K562 (cell line): Measurements from ENCODE around the gene MOCOS. TPM values are rescaled to one million over a fixed set of nuclear protein-coding genes. Genes with fewer than 3 reads are reported as not detected.
A peak's percentile ranks its signal among the peaks of the same experiment; 100 is the strongest.

Experiments
- ATAC-seq: fragments of 200-7000 bp; cut with Tn5 transposase; 3 replicates; pipeline ENCODE4 v1.9.1; 2020; ENCODE audit warnings: moderate library complexity
- BruUV-seq: library from RNA; stranded (reverse); fragments of 400-500 nt; replicated peaks from 2 replicates; lab custom pipeline; 2021; lab: Mats Ljungman, UMichigan
- CTCF ChIA-PET: fragments of 300-600 bp; formaldehyde crosslinking; extraction: SDS; loops from one replicate; lab custom pipeline; 2021; ENCODE audit warnings: low intra/inter-chr PET ratio; lab: Yijun Ruan, JAX
- POLR2A ChIA-PET: fragments of 300-600, 350-650 bp; sonication (Branson Sonifier 250); formaldehyde crosslinking; extraction: SDS; loops from one replicate; lab custom pipeline; 2021; ENCODE audit warnings: antibody characterized with exemption, inconsistent platforms; lab: Yijun Ruan, JAX
- DNase-seq, 4 experiments: peaks; one replicate each; pipeline versions ENCODE4 v3.0.0 to v3.0.0-alpha.2; 2011 to 2018; ENCODE audit warnings: low spot score in 3 of 4, mixed read lengths in 3 of 4; ENCODE audit errors: extremely low read depth in 1 of 4
- FAIRE-seq: peaks from 2 replicates; lab custom pipeline; 2011; peaks lifted over from hg19 to GRCh38; lab: Jason Lieb, UNC
- H2AFZ ChIP-seq: 2 replicates; pipeline ENCODE4 v1.6.0; 2011; ENCODE audit warnings: low read depth, low read length, control low read depth, inconsistent platforms
- H3K27ac ChIP-seq: fragments of 200-600 bp; 3 replicates; pipeline ENCODE4 v1.8.0; 2011; ENCODE audit warnings: low read depth, mild to moderate bottlenecking, control low read depth, inconsistent platforms, low read length, moderate library complexity, mixed read lengths; ENCODE audit errors: extremely low read depth
- H3K27me3 ChIP-seq, 2 experiments: fragments of 300-600 bp in 1 of 2; 2 replicates in 1 of 2; 3 replicates in 1 of 2; pipeline versions ENCODE4 v1.6.0 to v1.8.0; 2011; ENCODE audit warnings: inconsistent platforms in 2 of 2, low read length in 2 of 2, mild to moderate bottlenecking in 1 of 2, mixed read lengths in 1 of 2, moderate library complexity in 1 of 2; ENCODE audit not compliant: control insufficient read depth in 2 of 2, insufficient read depth in 2 of 2
- H3K36me3 ChIP-seq: fragments of 300-600 bp; 3 replicates; pipeline ENCODE4 v1.8.0; 2011; ENCODE audit warnings: mild to moderate bottlenecking, low read length, inconsistent platforms; ENCODE audit not compliant: control insufficient read depth, insufficient read depth
- H3K4me1 ChIP-seq, 2 experiments: fragments of 200-600 bp in 1 of 2; replicated peaks in 1 of 2; 2 replicates in 1 of 2; 3 replicates in 1 of 2; pipeline versions ENCODE4 v1.5.1 to v1.8.0; 2011; ENCODE audit warnings: inconsistent platforms in 2 of 2, low read length in 2 of 2, mild to moderate bottlenecking in 1 of 2, mixed read lengths in 1 of 2, moderate library complexity in 1 of 2; ENCODE audit not compliant: control insufficient read depth in 2 of 2, insufficient read depth in 2 of 2
- H3K4me2 ChIP-seq: 2 replicates; pipeline ENCODE4 v1.6.1; 2011; ENCODE audit warnings: low read length, control low read depth, inconsistent platforms, mixed read lengths; ENCODE audit not compliant: insufficient read depth
- H3K4me3 ChIP-seq: fragments of 200-600 bp; sonication (generic), shearing (Covaris generic); 2 replicates; pipeline ENCODE4 v1.5.1; 2016; ENCODE audit warnings: control low read depth, inconsistent platforms
- H3K79me2 ChIP-seq: fragments of 200-600 bp; 3 replicates; pipeline ENCODE4 v1.8.0; 2011; ENCODE audit warnings: low read length, inconsistent platforms; ENCODE audit not compliant: control insufficient read depth, insufficient read depth
- H3K9ac ChIP-seq, 2 experiments: 2 replicates each; pipeline versions ENCODE4 v1.6.0 to v1.6.1; 2011; ENCODE audit warnings: low read depth in 2 of 2, low read length in 2 of 2, control low read depth in 1 of 2, inconsistent platforms in 1 of 2, mild to moderate bottlenecking in 1 of 2, mixed read lengths in 1 of 2; ENCODE audit not compliant: insufficient read depth in 1 of 2
- H3K9me1 ChIP-seq: one replicate; pipeline ENCODE4 v1.6.0; 2011; ENCODE audit warnings: inconsistent platforms, mild to moderate bottlenecking, low read length, moderate library complexity; ENCODE audit not compliant: control insufficient read depth, insufficient read depth
- H3K9me3 ChIP-seq: replicated peaks from 2 replicates; pipeline ENCODE4 v1.5.1; 2011; ENCODE audit warnings: low read depth, low read length, inconsistent platforms; ENCODE audit not compliant: control insufficient read depth, insufficient read depth
- H4K20me1 ChIP-seq: replicated peaks from 2 replicates; pipeline ENCODE4 v1.6.1; 2011; ENCODE audit warnings: low read length, inconsistent platforms, mixed read lengths; ENCODE audit not compliant: control insufficient read depth, insufficient read depth
- FOXJ2 ChIP-seq: fragments of 200-800 bp; sonication (Bioruptor generic); IDR thresholded peaks from 2 replicates; pipeline ENCODE4 v1.6.1; 2016; ENCODE audit warnings: missing genetic modification characterization, missing compliant biosample characterization
- HNRNPL ChIP-seq: fragments of 200-400 bp; formaldehyde crosslinking; IDR thresholded peaks from 2 replicates; pipeline ENCODE4 v1.6.1; 2017; ENCODE audit warnings: low read depth, mild to moderate bottlenecking, low read length
- SNIP1 ChIP-seq: fragments of 450-650 bp; IDR thresholded peaks from 2 replicates; pipeline ENCODE4 v1.7.1; 2017; ENCODE audit warnings: low read depth, mild to moderate bottlenecking
- ZC3H11A ChIP-seq: IDR thresholded peaks from 2 replicates; pipeline ENCODE4 v1.6.1; 2012; ENCODE audit warnings: low read depth, low read length, improper control_type of control experiment
- ZNF146 ChIP-seq: IDR thresholded peaks from one replicate; pipeline ENCODE4 v1.6.1; 2018; ENCODE audit warnings: missing compliant biosample characterization; ENCODE audit not compliant: unreplicated experiment
- WGBS: fragments of 100-300 bp; shearing (Covaris generic); methylation state at CpG from one replicate; pipeline ENCODE4 v1.1.6; 2016; ENCODE audit warnings: low coverage, mixed read lengths; ENCODE audit not compliant: insufficient coverage; ENCODE audit errors: missing lambda C conversion rate; 5-methylcytosine and 5-hydroxymethylcytosine counted together
- in situ Hi-C: fragments of 300-500 bp; cut with MboI; formaldehyde crosslinking; loops from 4 replicates; pipeline ENCODE4 v1.15.0; 2018; ENCODE audit warnings: inconsistent platforms, mixed read lengths
- intact Hi-C: fragments of 100-400 bp; cut with micrococcal nuclease; formaldehyde crosslinking; loops from 2 replicates; pipeline ENCODE4 v1.14.2; 2022
- polyA plus RNA-seq, 8 experiments: library from polyadenylated mRNA; depleted of rRNA in 4 of 8; stranded (reverse) in 5 of 8; unstranded in 3 of 8; fragments of >200 nt; fragmentation: Nextera tagmentation in 2 of 8; fragmentation: Illumina TruSeq in 1 of 8; extraction: Ambion mirVana in 2 of 8; extraction: Trizol in 1 of 8; gene quantifications; 2 replicates each; pipeline versions ENCODE4 v1.2.1 to v1.2.3, GENCODE V29; 2011 to 2014; ENCODE audit warnings: inconsistent platforms in 1 of 8, missing spikeins in 1 of 8
- total RNA-seq, 7 experiments: library from RNA; depleted of rRNA in 6 of 7; stranded (reverse); fragments of >200 nt in 6 of 7; fragmentation: Illumina TruSeq in 2 of 7; extraction: Trizol in 2 of 7; gene quantifications; 2 replicates each; pipeline versions ENCODE4 v1.2.1 to v1.2.3, GENCODE V29; 2011 to 2021; ENCODE audit warnings: low replicate concordance in 1 of 7
- TF ChIP-seq, protein P1 (sequence below): fragments of 450-650 bp; IDR thresholded peaks from 2 replicates; pipeline ENCODE4 v1.6.1; 2016
- TF ChIP-seq, protein P2 (sequence below): fragments of 200-800 bp; sonication (Bioruptor generic); IDR thresholded peaks from 2 replicates; pipeline ENCODE4 v1.6.1; 2016; ENCODE audit warnings: missing genetic modification characterization, missing compliant biosample characterization

MOCOS gene
- total and polyA plus RNA-seq, 9 of the 15 experiments (the other 6 are each of a cell fraction or from before 2014, with no cell fraction given) = 4.5 to 12.4 (median 9.1) TPM

DNA sequence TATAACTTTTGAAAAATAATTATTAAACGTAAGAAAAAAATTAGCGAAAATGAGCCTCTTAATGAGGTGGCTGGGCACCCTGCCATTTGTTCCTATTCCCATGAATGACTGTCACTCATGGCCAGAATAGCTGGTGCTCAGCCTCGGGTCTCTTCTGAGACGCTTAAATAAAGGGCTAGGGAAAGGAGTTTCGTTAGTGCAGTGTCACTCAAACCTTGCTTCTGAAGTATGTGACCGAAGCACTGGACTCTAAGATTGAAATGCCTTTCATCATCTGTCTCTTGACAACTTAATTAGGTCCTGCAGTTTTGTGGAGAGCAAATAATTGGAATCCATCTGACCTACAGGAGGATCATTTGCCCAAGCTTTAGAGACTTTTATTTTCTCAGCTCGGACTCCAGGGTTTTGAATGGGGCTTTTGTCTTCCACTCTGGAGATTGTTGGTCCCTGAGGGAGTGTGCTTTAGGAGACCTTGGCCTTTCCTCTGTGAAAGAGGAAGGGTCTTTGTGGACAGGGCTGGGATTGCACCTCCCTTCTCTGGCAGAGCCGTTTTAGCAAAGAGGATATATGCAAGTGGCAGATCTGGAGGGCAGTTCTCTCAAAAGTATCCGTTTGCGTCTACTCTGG is 67.9 kb downstream of the MOCOS start:
- H3K27me3 ChIP-seq = no peaks in the 10 kb centered on the region
- WGBS = 62% methylated on average over 10 of the region's 10 CpGs
- no peaks in the 10 kb centered on the region for H3K9me1 ChIP-seq
- no peak overlapping the region for H3K4me2 ChIP-seq
- no peaks in the 10 kb centered on the region for H4K20me1 ChIP-seq
- H3K4me1 ChIP-seq = no peaks in the 10 kb centered on the region
- FAIRE-seq (no peak), DNase-seq (no peak), ATAC-seq (no peak)
- ChIA-PET POLR2A (interaction anchor here (0.6 to 0.7 kb wide), 2 partner anchors 61 to 484 kb away, joined by 3 read pairs; no protein-coding TSS in a partner anchor), CTCF (no interaction called here)
- intact Hi-C loops = no loop called here
- peaks cover 11% of the 10 kb centered on the region; the same call in 2 of the 3 replicates for H3K36me3 ChIP-seq
- no TSS peak for BruUV-seq
- H3K9ac ChIP-seq = no peak overlapping the region
- TF ChIP-seq ZNF146 (CRISPR knock-in tag) = no peak
- TF ChIP-seq, protein P1, sequence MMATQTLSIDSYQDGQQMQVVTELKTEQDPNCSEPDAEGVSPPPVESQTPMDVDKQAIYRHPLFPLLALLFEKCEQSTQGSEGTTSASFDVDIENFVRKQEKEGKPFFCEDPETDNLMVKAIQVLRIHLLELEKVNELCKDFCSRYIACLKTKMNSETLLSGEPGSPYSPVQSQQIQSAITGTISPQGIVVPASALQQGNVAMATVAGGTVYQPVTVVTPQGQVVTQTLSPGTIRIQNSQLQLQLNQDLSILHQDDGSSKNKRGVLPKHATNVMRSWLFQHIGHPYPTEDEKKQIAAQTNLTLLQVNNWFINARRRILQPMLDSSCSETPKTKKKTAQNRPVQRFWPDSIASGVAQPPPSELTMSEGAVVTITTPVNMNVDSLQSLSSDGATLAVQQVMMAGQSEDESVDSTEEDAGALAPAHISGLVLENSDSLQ = peak; percentile 60
- H3K9me3 ChIP-seq = no peaks in the 10 kb centered on the region
- no peak overlapping the region for H3K4me3 ChIP-seq
- no peak overlapping the region for H3K27ac ChIP-seq
- no peak overlapping the region for H2AFZ ChIP-seq
- H3K79me2 ChIP-seq = no peaks in the 10 kb centered on the region
- in situ Hi-C loops = no loop called here

DNA sequence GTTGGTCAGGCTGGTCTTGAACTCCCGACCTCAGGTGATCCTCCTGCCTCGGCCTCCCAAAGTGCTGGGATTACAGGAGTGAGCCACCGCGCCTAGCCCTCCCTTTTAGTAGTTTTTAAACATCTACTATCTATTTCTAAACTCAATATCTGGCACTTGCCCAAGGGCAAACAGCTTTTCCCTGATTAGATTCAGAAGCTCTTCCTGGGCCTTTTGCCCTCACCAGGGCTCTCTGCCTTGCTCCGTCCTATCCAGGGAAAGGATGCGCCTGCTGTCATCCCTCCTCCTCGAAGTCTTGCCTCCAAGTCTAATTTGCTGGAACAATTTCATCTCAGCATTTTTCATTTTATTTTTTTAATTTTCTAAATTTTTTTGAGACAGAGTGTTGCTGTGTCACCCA is 68.8 kb downstream of the MOCOS start:
- Histone ChIP-seq H3K9me1 (no peaks in the 10 kb centered on the region), H3K4me2 (no peak overlapping the region), H3K9ac (no peak overlapping the region), H3K4me1 (no peaks in the 10 kb centered on the region), H3K4me3 (no peak overlapping the region), H3K27me3 (no peaks in the 10 kb centered on the region), H2AFZ (no peak overlapping the region), H3K79me2 (no peaks in the 10 kb centered on the region), H3K27ac (no peak overlapping the region), H3K36me3 (peaks cover 11% of the 10 kb centered on the region; the same call in 1 of the 3 replicates), H4K20me1 (no peaks in the 10 kb centered on the region), H3K9me3 (no peaks in the 10 kb centered on the region)
- in situ Hi-C loops = no loop called here
- BruUV-seq = no TSS peak
- FAIRE-seq (no peak), ATAC-seq (no peak), DNase-seq (no peak)
- WGBS = 81% methylated on average over 7 of the region's 7 CpGs
- CTCF ChIA-PET = no interaction called here
- POLR2A ChIA-PET = interaction anchor here (0.7 kb wide), 1 partner anchor 62 kb away, joined by 3 read pairs; no protein-coding TSS in a partner anchor
- intact Hi-C loops = no loop called here
- TF ChIP-seq FOXJ2 (no peak), HNRNPL (no peak), SNIP1 (no peak), ZC3H11A (no peak)
- TF ChIP-seq, protein P2, sequence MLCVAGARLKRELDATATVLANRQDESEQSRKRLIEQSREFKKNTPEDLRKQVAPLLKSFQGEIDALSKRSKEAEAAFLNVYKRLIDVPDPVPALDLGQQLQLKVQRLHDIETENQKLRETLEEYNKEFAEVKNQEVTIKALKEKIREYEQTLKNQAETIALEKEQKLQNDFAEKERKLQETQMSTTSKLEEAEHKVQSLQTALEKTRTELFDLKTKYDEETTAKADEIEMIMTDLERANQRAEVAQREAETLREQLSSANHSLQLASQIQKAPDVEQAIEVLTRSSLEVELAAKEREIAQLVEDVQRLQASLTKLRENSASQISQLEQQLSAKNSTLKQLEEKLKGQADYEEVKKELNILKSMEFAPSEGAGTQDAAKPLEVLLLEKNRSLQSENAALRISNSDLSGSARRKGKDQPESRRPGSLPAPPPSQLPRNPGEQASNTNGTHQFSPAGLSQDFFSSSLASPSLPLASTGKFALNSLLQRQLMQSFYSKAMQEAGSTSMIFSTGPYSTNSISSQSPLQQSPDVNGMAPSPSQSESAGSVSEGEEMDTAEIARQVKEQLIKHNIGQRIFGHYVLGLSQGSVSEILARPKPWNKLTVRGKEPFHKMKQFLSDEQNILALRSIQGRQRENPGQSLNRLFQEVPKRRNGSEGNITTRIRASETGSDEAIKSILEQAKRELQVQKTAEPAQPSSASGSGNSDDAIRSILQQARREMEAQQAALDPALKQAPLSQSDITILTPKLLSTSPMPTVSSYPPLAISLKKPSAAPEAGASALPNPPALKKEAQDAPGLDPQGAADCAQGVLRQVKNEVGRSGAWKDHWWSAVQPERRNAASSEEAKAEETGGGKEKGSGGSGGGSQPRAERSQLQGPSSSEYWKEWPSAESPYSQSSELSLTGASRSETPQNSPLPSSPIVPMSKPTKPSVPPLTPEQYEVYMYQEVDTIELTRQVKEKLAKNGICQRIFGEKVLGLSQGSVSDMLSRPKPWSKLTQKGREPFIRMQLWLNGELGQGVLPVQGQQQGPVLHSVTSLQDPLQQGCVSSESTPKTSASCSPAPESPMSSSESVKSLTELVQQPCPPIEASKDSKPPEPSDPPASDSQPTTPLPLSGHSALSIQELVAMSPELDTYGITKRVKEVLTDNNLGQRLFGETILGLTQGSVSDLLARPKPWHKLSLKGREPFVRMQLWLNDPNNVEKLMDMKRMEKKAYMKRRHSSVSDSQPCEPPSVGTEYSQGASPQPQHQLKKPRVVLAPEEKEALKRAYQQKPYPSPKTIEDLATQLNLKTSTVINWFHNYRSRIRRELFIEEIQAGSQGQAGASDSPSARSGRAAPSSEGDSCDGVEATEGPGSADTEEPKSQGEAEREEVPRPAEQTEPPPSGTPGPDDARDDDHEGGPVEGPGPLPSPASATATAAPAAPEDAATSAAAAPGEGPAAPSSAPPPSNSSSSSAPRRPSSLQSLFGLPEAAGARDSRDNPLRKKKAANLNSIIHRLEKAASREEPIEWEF (CRISPR knock-in tag) = no peak
